AG10803 (cell line): ENCODE measurements around the gene ECD.

Source experiments
- DNase-seq: peaks from one replicate; pipeline ENCODE4 v3.0.0; 2010; ENCODE audit warnings: low read depth
- H3K4me3 ChIP-seq: 2 replicates; pipeline ENCODE4 v1.5.1; 2011; ENCODE audit warnings: mild to moderate bottlenecking, low read length, control low read depth
- CTCF ChIP-seq: conservative IDR thresholded peaks from 2 replicates; pipeline ENCODE4 v1.5.1; 2011; ENCODE audit warnings: mild to moderate bottlenecking, low read length, control low read depth, inconsistent platforms

Gene ECD

DNA sequence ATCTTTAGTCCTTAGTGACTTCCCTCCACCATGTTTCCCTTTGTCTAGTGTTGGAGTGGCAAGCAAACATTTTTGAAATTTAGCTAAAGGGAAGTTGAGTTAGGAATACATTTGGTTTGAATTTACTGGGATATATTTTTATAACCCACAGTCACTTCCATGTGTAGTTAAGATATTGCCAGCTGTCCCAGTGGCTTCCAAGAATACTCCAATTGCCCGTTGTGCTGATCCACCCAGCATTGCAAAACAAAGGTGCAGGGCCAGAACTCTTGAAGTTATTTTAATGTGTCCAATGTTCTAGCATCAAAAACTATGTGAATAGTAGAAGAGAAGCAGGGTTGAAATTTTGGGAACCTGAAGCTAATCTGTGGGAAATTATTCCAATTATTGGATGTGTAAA lies 68.7 kb downstream of the ECD start:
- no peak for TF ChIP-seq CTCF
- no peak overlapping the region for H3K4me3 ChIP-seq
- DNase-seq = peak; percentile 67

DNA sequence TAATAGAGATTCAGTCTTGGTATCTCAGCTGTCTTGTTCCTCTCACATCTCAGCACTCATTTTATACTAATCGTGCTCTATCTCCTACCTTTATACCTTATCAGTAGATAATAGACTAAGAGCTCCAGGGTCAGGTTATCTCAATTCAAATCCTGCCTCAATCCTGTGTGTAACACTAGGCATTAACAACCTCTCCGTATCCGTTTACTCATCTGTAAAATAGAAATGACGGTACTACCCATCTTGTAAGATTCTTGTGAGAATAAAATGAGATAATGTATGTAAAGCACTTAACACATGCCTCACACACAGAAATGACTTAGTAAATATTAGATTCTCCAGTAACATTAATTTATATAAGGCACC lies 70.5 kb downstream of the ECD start:
- peak overlapping the region; percentile 50 for H3K4me3 ChIP-seq

DNA sequence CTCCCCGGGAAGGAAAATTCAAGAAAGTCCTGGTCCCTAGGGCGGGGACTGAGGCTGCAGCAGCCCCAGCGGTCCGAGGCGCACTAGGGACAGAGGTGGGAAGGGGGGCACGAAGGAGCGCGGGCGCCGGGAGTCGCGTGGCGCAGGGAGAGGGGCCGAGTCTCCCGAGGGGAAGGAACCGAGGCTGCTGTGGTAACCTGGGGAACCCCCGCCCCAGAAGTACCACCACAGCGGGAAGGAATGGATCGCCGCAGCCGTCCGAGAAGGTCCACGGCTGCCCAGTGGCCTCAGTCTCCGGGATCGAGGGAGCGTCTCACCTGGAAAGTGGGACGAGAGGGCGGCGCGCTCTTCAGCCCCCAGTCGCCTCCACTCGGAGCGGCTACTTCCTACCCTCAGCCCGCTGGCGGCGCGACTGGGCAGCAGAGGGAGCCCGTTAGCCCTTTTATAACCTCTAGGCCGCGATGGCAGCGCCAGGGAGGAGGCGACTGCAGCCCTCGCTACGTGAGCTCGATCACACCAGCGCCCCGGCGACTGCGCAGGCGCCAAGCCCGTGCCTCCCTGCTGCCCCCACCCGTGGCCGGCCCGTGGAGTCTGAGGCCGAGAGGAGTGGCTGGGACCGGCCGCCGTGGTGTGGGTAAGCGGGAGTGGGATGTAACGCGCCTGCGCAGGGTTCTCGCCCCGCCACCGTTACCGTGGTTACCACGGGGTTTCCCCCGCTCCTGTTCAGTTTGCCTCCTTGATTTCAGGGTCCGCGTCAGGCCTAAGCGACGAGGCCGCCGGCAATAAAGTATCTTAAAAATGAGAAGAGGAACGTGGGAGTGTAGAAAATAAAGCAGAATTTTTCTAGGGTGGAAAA lies 71.1 kb downstream of the ECD start, which contains the start of gene P4HA1:
Gene P4HA1 (minus strand): TSS at position 418 of the 856 bp plus-strand sequence. CDS start 21,983 bp downstream, outside the sequence.
- H3K4me3 ChIP-seq = peak within 1 kb of the TSS; percentile 96
- DNase-seq = peak; percentile 98
- TF ChIP-seq CTCF = peak; percentile 57

More for the DNA sequence above, 70.5 kb downstream of the ECD start:
- TF ChIP-seq CTCF = no peak
- no peak for DNase-seq

GRCh38 chr10:73096041-73096448 lies 71.8 kb downstream of the ECD start:
- no peak for TF ChIP-seq CTCF
- peak; percentile 77 for DNase-seq

DNA sequence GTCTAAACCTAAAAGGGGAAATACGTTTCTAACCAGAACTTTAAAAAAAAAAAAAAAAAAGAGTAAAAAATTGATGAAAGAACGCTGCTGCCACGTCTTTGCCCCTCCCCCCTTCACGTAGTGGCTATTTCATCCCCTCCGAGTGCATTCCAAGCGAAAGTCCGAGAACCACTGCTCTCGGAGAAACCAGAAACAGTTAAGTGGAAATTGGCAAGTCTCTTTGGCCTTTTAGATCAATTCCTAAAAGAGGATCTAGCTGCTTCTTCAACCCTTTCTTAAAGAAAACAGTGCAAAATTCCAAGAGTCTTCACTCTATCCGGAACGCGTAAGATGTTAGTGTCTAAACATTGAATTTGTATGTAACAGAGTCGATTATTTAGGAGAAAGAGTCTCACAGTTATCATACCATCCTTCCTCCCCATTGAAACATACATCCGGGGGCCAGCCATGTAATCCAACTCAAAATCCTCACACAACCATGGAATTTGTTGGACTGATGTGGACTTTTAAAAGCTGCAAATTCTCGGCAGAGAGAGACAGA lies 72.3 kb downstream of the ECD start:
- no peak for TF ChIP-seq CTCF
- peak overlapping the region; percentile 96 for H3K4me3 ChIP-seq
- peak; percentile 83 for DNase-seq

More at GRCh38 chr10:73096041-73096448, 71.8 kb downstream of the ECD start:
- H3K4me3 ChIP-seq = peak overlapping the region; percentile 96

DNA sequence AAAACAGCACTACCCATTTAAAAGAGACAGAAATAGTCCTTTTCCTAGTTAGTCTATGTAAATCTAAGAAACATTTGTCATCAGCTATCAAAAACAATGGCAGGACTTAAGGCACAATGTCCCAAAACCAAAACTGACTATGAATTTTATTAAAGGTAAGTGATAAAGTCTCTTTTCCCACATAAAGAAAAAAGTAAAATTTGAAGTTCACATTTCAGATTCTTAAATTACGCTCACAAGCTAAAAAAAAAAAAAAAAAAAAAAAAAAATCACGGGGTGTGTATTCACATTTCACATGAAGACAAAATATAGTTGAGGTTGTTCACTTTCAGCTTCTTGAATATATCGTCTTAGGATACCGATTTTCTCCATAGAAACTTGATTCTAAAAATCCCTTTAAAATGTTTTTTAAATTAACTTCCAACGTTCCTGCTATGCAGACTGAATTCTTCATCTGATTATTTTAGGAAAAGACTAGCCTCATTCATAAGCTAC lies 72.8 kb downstream of the ECD start:
- DNase-seq = no peak
- TF ChIP-seq CTCF = no peak
- H3K4me3 ChIP-seq = peak overlapping the region; percentile 96
